ENCODE measurements around the gene ENC1.

Gene ENC1

DNA sequence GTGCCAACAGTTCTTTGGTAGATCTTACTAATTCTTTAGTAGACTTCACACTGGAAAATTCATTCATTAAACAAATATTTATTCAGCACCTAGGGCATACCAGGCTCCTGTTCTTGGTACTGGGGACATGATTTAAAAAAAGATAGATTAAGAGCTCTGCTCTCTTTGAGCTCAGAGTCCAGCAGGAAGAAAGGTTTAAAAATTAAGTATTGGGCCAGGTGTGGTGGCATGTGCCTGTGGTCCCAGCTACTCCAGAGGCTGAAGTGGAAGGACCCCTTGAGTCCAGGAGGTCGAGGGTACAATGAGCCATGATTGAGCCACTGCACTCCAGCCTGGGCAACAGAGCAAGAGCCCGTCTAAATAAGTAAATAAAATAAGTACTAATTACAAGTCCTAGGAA lies 41.4 kb downstream of the ENC1 start:
- no peak for DNase-seq

DNA sequence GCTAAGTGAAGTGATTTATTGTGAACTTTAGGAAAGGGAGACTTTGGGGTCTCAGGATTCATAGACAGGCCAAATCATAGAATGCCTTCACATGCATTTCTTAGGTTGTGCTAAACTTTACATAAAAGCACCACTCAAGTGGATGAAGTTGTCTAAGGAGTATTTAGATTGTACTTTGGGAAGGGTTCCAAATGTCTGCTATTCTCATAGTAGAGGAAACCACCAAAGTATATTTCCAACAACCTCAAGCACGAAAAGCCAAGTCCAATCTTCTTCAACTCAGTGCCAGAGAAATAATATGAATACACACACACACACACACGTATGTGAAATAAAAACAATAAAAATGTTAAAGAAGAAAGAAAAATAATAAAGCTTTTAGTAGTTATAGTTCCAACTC lies 41.8 kb downstream of the ENC1 start:
- peak; percentile 46 for DNase-seq

DNA sequence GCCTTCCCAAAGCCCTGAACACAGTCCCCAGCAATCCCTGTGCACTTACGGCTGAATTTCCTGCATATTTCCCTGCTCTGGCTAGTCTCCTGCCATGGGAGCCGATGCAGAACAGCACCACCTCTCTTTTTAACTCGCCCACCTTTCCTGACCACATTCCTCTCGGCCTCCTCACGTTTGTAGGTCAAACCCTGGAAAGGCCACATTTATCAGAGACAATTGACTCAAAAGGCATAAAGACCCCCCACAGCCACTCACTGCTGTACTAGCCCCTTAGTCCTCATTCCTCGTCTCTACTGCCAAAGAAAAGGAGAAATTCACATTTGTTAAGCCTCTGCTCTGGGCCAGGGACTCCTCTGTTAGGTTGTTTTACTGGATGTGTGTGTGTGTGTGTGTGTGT lies 43.6 kb downstream of the ENC1 start:
- no peak for DNase-seq

DNA sequence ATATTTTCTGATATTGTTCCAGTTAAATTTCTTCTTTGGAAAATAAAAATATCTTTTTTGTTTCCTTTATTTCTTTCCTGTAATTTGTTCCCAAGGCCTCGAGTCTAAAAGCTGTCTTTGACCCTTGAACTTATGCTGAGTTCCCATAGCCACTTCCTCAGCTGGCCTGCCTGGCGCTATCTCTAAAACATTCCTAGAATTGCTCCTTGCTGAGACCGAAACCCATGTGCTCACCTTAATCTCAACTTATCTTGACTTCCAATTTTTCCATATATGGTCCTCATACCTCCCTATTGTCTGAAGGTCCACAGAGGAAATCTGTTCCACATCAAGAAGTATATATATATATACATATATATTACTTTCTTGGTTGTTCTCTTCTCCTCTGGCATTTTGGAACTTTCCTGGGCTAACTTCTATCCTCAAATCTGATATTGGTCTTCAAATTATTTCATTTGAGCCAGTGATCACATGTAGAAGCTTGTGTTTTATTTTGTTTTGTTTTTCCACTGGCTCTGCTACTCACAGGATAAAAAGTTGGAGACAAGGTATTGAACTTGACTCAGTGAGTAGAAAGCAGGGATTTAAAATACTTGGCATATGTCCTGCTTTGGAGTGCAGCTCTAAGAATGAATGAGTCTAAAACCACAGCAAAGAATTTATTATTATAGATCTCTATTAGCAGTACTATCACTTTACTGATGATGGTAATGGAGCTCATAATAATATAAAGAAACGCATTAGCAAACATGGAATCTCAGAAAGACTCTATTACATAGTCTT lies 45.2 kb downstream of the ENC1 start:
- DNase-seq: peak; percentile 66

DNA sequence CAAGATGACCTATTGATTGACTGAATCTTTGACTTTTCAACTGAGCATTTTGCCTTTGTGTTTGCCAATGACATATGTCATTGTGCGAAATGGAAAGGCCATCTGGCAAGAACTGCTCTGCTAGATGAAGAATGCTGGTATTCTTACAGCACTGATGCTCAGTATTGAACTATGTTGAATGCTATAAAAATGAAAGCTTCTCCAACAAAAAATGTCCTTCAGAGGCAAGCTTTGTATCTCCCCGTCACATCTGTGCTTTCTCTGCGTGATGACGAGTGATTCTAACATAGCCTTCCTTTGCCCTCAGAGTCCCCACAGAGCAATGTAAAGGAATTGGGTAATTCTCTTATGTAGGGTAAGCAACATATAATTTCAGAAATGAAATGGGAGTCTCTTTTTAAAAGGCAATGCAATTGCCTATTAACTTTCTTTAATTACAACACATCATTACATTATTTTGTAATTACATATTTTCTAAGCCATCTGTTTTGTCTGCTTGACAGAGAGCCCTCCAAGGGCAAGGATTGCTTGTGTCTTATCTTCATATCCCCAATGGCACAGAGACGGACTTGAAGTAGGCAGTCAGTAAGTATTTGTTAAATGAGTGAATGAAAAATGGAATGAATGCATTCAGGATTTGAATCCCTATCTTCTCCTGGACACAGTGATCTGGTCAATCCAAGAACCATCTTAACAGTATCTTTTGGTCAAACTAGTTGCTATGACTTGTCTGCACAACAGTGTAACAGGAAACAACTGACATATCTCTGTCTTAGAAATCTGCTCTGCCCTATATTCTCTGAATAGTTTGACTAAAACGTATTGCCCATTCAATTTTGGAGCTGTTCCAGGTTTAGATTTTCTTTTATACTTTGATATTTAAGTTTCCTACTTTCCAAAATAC lies 46.1 kb downstream of the ENC1 start:
- DNase-seq: peak; percentile 17

DNA sequence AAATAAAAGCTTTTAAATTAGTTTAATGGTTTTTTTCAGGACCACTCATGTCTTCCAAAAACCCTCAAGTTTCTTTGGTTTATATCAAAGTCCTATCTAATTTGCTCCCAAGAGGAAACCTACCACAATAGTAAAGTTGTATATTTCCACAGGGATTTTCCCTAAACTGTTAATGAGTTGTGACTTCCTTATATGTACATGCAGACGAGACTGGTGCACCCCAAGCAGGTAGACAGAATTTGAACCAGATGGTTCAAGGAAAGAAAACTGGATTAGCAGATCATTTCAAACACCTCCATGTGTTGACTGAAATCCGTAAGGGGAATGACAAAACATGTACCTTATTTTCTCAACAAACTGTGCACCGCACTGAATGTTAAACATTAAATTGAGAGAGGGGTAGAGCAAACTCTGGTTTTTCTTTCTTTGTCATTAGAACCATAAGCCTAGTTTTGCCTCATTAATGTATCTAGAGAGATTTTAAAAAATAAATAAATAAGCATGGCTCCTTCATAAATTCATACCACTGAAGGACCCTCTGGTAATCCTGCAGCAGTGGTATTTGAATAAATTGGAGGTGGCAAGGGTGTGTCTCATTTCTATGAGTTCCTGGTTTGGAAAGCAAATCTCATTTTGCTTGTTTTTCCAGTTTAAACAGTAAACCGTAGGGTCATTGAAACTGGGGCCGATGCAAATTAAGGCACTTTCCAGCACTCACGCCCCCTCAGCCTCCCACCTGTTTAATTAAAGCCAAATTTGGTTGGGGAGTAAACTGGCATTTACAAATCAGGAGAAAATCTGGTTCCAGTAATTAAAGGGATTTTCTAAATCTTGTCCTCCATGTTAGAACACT lies 51.1 kb downstream of the ENC1 start:
- DNase-seq: no peak

DNA sequence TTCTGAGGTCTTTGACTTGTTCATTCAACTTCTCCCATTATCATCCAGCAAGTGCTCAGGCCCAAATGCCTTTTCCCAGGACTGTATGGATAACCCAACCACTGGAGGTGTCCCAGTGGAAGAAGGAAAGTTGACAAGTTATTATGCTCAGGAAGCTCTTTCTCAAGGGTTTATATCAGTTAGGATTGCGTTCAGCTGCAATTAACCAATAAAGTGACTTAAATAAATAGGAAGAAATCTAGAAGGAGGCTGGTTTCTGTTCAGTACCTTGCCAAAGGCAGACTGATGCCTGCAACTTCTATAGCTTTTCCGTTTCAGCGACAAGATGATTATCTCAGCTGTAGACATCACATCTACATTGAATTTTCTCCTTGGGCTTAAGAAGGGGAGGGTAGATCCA lies 52.1 kb downstream of the ENC1 start:
- DNase-seq: no peak

DNA sequence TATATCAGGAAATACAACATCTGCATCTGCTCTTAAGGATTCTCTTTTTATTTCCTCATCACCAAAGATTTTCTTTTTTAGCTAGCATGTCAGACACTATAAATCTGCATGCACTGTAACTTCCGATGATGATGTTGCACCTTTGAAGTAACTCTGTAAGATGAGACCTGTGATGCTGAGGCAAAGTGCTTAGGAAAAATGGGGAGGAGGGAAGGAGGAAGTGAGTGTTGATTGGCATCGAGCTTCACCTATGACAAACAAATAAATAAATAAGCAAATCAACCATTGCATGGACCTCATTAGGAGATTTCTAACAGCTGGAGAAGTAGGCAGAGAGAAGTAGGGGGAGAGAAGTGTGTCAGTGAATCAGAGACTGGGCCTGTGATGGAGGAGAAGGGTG lies 52.6 kb downstream of the ENC1 start:
- DNase-seq: no peak

DNA sequence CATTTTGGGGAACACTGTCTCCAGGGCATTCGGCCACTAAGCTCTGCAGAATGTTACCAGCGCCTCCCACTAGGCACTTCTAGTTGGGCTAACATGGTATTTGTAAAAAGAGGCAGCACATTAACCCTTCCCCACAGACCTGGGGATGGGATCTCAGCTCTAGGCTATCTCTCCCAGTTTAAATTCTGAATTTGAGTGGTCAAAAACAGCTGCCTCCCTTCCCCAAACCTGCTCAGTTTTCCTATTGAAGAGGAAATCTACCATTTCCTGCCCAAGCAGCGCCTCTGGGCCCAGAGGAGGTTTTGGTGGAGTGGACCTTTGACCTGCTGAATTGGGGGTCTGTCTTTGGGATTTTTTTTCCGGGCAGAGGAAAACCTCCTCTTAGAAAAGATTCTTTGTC lies 53.2 kb downstream of the ENC1 start:
- no peak for DNase-seq

DNA sequence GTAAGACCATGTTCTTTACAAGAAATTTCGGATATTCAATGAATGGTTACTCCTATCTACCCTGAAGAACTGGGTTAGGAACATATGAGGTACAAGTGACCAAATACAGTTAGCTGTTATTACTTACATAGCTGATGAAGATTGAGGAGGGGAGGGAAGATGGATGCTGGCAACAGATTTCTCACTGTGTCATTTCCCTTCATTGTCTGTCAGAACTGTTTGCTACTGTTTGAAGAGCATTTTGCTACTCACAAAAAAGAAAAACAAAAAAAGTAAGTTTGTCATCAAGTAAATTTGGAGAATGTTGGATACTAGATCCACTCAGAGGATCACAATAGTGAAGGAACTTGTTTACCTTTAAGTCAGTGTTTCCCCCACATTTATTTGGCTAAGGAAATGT lies 53.7 kb downstream of the ENC1 start:
- DNase-seq: no peak

DNA sequence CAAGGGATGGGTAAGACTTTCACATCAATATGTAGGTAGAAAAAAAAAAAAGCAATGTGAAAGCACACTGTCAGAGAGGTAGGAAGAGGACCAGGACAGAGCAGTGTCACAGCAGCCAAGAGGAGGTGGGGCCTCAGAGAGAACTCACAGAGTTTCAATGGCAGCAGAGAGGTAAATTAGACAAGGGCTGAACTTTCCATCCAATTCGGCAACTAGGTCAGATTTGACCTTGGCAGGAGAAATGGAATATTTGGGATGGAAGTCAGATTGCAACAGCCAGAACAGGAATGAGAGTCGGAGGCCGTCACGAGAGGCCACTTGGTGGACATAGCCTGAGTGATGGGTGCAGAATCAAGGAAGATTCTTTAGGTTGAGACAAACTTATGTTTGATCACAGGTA lies 57.7 kb downstream of the ENC1 start:
- DNase-seq: no peak

DNA sequence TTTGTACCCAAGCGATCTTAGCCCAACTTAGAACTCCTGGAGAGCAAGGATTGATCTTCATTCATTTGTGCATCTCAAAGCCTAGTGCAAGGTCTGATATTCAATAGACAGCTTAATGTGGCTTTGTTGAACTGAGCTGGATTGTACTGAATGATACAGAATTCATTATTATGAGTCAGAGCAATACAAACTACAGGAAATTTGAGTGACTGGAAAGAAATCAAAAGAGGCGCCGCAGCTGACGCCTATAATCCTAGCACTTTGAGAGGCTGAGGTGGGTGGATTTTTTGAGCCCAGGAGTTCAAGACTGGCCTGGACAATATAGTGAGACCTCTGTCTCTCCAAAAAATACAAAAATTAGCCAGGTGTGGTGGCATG lies 58.6 kb downstream of the ENC1 start:
- DNase-seq: no peak

DNA sequence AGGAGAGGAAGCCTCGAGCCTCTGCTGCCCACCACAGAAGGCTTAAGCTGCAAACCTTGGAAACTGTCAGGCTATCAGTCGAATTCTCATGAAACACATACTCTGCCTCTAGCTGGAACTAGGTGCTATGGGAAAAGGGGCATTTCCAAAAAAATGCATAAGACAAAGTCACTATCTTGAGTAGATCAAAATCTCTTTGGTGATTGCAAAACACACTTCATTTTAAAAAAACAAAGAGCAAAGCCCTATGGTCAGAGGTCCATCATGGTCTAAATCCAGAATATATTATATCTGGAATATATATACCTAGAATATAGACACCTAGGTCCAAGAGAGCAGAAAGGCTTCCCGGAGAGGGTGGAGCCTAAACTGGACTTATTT lies 59.8 kb downstream of the ENC1 start:
- no peak for DNase-seq

DNA sequence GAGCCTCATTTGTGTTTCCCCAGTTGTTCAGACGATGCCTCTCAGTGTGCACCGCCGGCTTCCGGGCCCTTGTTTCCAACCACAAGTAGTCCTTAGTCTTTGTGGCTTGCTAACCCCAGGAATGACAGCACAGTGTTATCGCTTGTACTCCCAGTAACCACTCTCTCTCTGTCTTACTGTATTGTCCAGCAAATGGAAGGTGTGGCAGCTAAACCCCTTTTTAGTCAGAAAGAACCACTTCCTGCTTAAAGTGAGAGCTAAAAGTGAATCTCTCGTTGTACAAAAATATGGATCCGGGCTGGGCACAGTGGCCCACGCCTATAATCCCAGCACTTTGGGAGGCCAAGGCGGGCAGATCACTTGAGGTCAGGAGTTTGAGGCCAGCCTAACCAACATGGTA lies 61.3 kb downstream of the ENC1 start:
- no peak for DNase-seq

DNA sequence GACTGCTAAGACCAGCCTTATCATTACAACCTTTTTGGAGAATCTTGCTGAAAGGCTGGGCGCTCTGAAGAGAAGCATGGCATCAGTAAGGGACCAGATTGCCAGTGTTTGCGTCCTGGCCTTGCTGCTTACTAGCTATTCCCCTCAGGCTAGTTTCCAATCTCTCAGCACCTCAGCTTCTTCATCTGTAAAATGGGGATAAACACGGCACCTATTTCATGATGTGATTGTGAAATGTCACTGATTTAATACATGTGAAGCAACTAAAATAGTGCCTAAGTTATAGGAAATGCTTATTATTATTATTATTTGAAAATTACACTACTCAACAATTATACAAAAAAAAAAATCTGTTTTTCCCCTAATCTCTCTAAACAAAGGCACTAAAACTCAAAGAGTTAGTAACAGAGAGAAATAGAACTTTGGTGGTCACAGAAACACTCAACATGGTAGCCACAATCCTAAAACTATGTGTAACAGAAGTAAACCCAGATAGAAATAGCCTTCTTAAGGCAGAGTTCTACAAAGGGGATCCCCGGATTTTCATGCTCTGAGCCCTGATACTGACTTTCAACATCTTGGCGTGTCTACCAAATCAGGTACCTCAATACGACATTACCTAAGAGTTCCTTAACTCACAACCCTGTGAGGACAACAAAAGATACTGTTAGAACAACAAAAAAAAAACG lies 62.0 kb downstream of the ENC1 start:
- DNase-seq: no peak
